Measurements from ENCODE around the gene PGP.

PGP gene

GRCh38 chr16:2184962-2185361 lies 29.7 kb downstream of the PGP start:
- no peak for TF ChIP-seq CTCF (IDR thresholded peaks at IDR 0.05)

GRCh38 chr16:2184346-2184745 lies 30.3 kb downstream of the PGP start:
- no peak for TF ChIP-seq CTCF (IDR thresholded peaks at IDR 0.05)

- no peak for TF ChIP-seq CTCF (IDR thresholded peaks at IDR 0.05)
Measured at GRCh38 chr16:2183671-2184070, 31.0 kb downstream of the PGP start.

- no peak for TF ChIP-seq CTCF (IDR thresholded peaks at IDR 0.05)
Measured at GRCh38 chr16:2181952-2182351, 32.7 kb downstream of the PGP start.

GRCh38 chr16:2180962-2181923 lies 33.4 kb downstream of the PGP start:
- TF ChIP-seq CTCF (IDR thresholded peaks at IDR 0.05): no peak

- TF ChIP-seq CTCF (IDR thresholded peaks at IDR 0.05): no peak
Measured at GRCh38 chr16:2180461-2180860, 34.2 kb downstream of the PGP start.

- TF ChIP-seq CTCF (IDR thresholded peaks at IDR 0.05): no peak
Measured at GRCh38 chr16:2179576-2179975, 35.1 kb downstream of the PGP start.

Measured in LNCAP (cell line).